Activated CD4-positive, alpha-beta T cell treated with anti-CD3 and anti-CD28 coated beads for 36 hours (primary cell): ENCODE data around the gene ZMPSTE24. TPM values are rescaled to one million over a fixed set of nuclear protein-coding genes. Genes with fewer than 3 reads are reported as not detected.

Experiments used
- ATAC-seq: fragments of 200-7000 bp; cut with Tn5 transposase; one replicate; pipeline ENCODE4 v1.10.0; 2021; ENCODE audit warnings: mild to moderate bottlenecking, moderate library complexity
- CTCF ChIA-PET: fragments of 350-600 bp; sonication (Branson Sonifier 250); formaldehyde crosslinking; loops from one replicate; lab custom pipeline; 2021; ENCODE audit warnings: antibody characterized with exemption; lab: Charles Lee
- POLR2A ChIA-PET: fragments of 350-600 bp; sonication (Branson Sonifier 250); formaldehyde crosslinking; loops from one replicate; lab custom pipeline; 2021; ENCODE audit warnings: antibody characterized with exemption, inconsistent platforms; lab: Charles Lee
- DNase-seq: peaks from one replicate; pipeline ENCODE4 v3.0.0-alpha.2; 2020
- H3K27ac Mint-ChIP-seq: one replicate; pipeline ENCODE4 v1.8.0; 2021; ENCODE audit warnings: mixed read lengths
- H3K27me3 Mint-ChIP-seq: one replicate; pipeline ENCODE4 v1.8.0; 2021; ENCODE audit warnings: mixed read lengths
- H3K36me3 Mint-ChIP-seq: one replicate; pipeline ENCODE4 v1.8.0; 2021; ENCODE audit warnings: low read depth, mixed read lengths
- H3K4me1 Mint-ChIP-seq: one replicate; pipeline ENCODE4 v1.8.0; 2021; ENCODE audit warnings: mixed read lengths
- H3K4me3 Mint-ChIP-seq: one replicate; pipeline ENCODE4 v1.8.0; 2021; ENCODE audit warnings: mild to moderate bottlenecking, moderate library complexity, mixed read lengths
- H3K9me3 Mint-ChIP-seq: one replicate; pipeline ENCODE4 v1.8.0; 2021; ENCODE audit warnings: low read depth, mixed read lengths
- intact Hi-C, 2 experiments: fragments of 100-400 bp; cut with DNase I in 1 of 2; cut with micrococcal nuclease in 1 of 2; formaldehyde crosslinking; loops; one replicate each; pipeline versions ENCODE4 v1.14.2 to v1.15.1; 2022 to 2024; cut with DNase I, micrococcal nuclease
- total RNA-seq, 2 experiments: library from RNA; stranded (reverse); gene quantifications; one replicate each; pipeline ENCODE4 v1.2.3, GENCODE V29; 2021

Gene ZMPSTE24
- total RNA-seq, 2 experiments from 2014 or later = 20.7 to 23.0 TPM

GRCh38 chr1:40301541-40302299, 43.7 kb downstream of the ZMPSTE24 start:
- DNase-seq (no peak), ATAC-seq (no peak)
- Mint-ChIP-seq H3K36me3 (no peaks in the 10 kb centered on the region), H3K4me1 (no peaks in the 10 kb centered on the region), H3K27ac (no peak overlapping the region), H3K4me3 (no peak overlapping the region), H3K27me3 (no peaks in the 10 kb centered on the region), H3K9me3 (no peaks in the 10 kb centered on the region)
- CTCF ChIA-PET = interaction anchor here (1.1 kb wide), 1 partner anchor 13 kb away, joined by 4 read pairs; no protein-coding TSS in a partner anchor
- intact Hi-C loops = no loop called here
- POLR2A ChIA-PET = no interaction called here

- Mint-ChIP-seq H3K9me3 (no peaks in the 10 kb centered on the region), H3K27me3 (no peaks in the 10 kb centered on the region), H3K36me3 (no peaks in the 10 kb centered on the region), H3K27ac (no peak overlapping the region), H3K4me3 (no peak overlapping the region), H3K4me1 (no peaks in the 10 kb centered on the region)
- no peak for DNase-seq
- ATAC-seq = no peak
- intact Hi-C loops = no loop called here
- POLR2A ChIA-PET = no interaction called here
- CTCF ChIA-PET = no interaction called here
Measured at GRCh38 chr1:40302475-40302874, 44.4 kb downstream of the ZMPSTE24 start.

DNA sequence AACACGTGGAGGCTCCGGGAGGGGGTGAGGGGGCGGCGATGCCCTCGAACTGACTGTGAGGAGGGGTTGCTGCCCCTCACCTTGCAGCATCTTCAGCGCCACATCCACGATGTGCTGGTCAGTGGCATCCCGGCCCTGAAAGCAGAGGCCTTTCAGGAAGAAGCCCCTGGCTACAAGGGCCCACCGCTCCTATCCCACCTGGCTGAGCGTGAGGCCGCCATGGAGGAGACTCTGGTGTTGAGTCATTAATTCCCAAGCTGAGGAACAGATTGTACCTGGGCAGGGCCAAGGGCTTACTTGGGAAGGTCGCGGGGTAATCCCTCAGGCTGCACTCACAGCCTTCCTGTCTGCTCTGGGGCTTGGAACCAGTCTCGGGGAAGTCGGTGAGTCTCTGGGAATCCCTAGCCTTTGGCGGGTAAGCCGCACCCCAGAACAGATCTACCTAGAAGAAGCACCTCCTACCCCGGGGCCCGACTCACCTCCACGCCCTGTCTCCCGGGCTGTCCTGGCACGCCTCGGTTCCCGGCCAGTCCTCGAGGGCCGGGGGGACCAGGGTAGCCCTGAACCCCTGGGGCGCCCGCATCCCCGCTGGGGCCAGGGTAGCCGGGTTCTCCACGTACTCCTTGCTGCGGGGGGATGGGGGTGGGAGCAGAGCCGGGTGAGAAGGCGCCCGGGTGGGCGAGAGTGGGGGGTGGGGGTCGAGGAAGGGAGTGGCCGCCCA, 45.2 kb downstream of the ZMPSTE24 start:
- Mint-ChIP-seq H3K27me3 (no peaks in the 10 kb centered on the region), H3K27ac (no peak overlapping the region), H3K9me3 (no peaks in the 10 kb centered on the region), H3K36me3 (no peaks in the 10 kb centered on the region), H3K4me3 (no peak overlapping the region), H3K4me1 (no peaks in the 10 kb centered on the region)
- DNase-seq (no peak), ATAC-seq (no peak)
- ChIA-PET CTCF (interaction anchor here (1.2 kb wide), 1 partner anchor 217 kb away, joined by 4 read pairs; no protein-coding TSS in a partner anchor), POLR2A (no interaction called here)
- intact Hi-C loops = no loop called here

GRCh38 chr1:40303790-40304189, 45.8 kb downstream of the ZMPSTE24 start:
- no peaks in the 10 kb centered on the region for H3K9me3 Mint-ChIP-seq
- ChIA-PET CTCF (interaction anchor here (1.2 kb wide), 1 partner anchor 218 kb away, joined by 4 read pairs; no protein-coding TSS in a partner anchor), POLR2A (no interaction called here)
- no peaks in the 10 kb centered on the region for H3K27me3 Mint-ChIP-seq
- intact Hi-C loops = no loop called here
- no peak overlapping the region for H3K27ac Mint-ChIP-seq
- H3K36me3 Mint-ChIP-seq = no peaks in the 10 kb centered on the region
- no peak for ATAC-seq
- DNase-seq = no peak
- H3K4me1 Mint-ChIP-seq = no peaks in the 10 kb centered on the region
- H3K4me3 Mint-ChIP-seq = no peak overlapping the region

GRCh38 chr1:40305451-40305850, 47.4 kb downstream of the ZMPSTE24 start:
- peak; percentile 42 for DNase-seq
- POLR2A ChIA-PET = no interaction called here
- Mint-ChIP-seq H3K27me3 (no peaks in the 10 kb centered on the region), H3K4me1 (no peaks in the 10 kb centered on the region), H3K9me3 (no peaks in the 10 kb centered on the region), H3K27ac (no peak overlapping the region), H3K4me3 (no peak overlapping the region), H3K36me3 (no peaks in the 10 kb centered on the region)
- peak; percentile 63 for ATAC-seq
- CTCF ChIA-PET = interaction anchor here (0.7 to 1.4 kb wide), 4 partner anchors 34 to 152 kb away, joined by 3 to 8 read pairs (median 4); no protein-coding TSS in a partner anchor
- intact Hi-C loops = no loop called here

- ChIA-PET CTCF (interaction anchor here (0.7 to 1.4 kb wide), 3 partner anchors 33 to 153 kb away, joined by 3 to 8 read pairs (median 4); no protein-coding TSS in a partner anchor), POLR2A (no interaction called here)
- Mint-ChIP-seq H3K27me3 (no peaks in the 10 kb centered on the region), H3K36me3 (no peaks in the 10 kb centered on the region), H3K4me3 (no peak overlapping the region), H3K4me1 (no peaks in the 10 kb centered on the region), H3K9me3 (no peaks in the 10 kb centered on the region), H3K27ac (no peak overlapping the region)
- DNase-seq (no peak), ATAC-seq (no peak)
- intact Hi-C loops = no loop called here
Measured at GRCh38 chr1:40305871-40306270, 47.8 kb downstream of the ZMPSTE24 start.

- Mint-ChIP-seq H3K4me3 (no peak overlapping the region), H3K27me3 (no peaks in the 10 kb centered on the region), H3K9me3 (no peaks in the 10 kb centered on the region), H3K4me1 (no peaks in the 10 kb centered on the region), H3K27ac (no peak overlapping the region), H3K36me3 (no peaks in the 10 kb centered on the region)
- ATAC-seq (no peak), DNase-seq (no peak)
- CTCF ChIA-PET = interaction anchor here (1.4 kb wide), 2 partner anchors 33 to 153 kb away, joined by 4 to 8 read pairs; no protein-coding TSS in a partner anchor
- intact Hi-C loops = no loop called here
- POLR2A ChIA-PET = no interaction called here
Measured at GRCh38 chr1:40306296-40306695, 48.3 kb downstream of the ZMPSTE24 start.

- H3K4me3 Mint-ChIP-seq = no peak overlapping the region
- H3K36me3 Mint-ChIP-seq = no peaks in the 10 kb centered on the region
- DNase-seq (no peak), ATAC-seq (no peak)
- no peaks in the 10 kb centered on the region for H3K27me3 Mint-ChIP-seq
- H3K27ac Mint-ChIP-seq = no peak overlapping the region
- no peaks in the 10 kb centered on the region for H3K9me3 Mint-ChIP-seq
- no peaks in the 10 kb centered on the region for H3K4me1 Mint-ChIP-seq
- ChIA-PET POLR2A (no interaction called here), CTCF (no interaction called here)
- intact Hi-C loops = no loop called here
Measured at GRCh38 chr1:40307186-40307585, 49.1 kb downstream of the ZMPSTE24 start.

GRCh38 chr1:40308036-40308727, 50.1 kb downstream of the ZMPSTE24 start:
- DNase-seq (no peak), ATAC-seq (no peak)
- CTCF ChIA-PET = no interaction called here
- no peak overlapping the region for H3K27ac Mint-ChIP-seq
- no peaks in the 10 kb centered on the region for H3K9me3 Mint-ChIP-seq
- H3K36me3 Mint-ChIP-seq = no peaks in the 10 kb centered on the region
- H3K4me1 Mint-ChIP-seq = peaks cover 9% of the 10 kb centered on the region
- POLR2A ChIA-PET = no interaction called here
- H3K4me3 Mint-ChIP-seq = no peak overlapping the region
- no peaks in the 10 kb centered on the region for H3K27me3 Mint-ChIP-seq
- intact Hi-C loops = no loop called here

DNA sequence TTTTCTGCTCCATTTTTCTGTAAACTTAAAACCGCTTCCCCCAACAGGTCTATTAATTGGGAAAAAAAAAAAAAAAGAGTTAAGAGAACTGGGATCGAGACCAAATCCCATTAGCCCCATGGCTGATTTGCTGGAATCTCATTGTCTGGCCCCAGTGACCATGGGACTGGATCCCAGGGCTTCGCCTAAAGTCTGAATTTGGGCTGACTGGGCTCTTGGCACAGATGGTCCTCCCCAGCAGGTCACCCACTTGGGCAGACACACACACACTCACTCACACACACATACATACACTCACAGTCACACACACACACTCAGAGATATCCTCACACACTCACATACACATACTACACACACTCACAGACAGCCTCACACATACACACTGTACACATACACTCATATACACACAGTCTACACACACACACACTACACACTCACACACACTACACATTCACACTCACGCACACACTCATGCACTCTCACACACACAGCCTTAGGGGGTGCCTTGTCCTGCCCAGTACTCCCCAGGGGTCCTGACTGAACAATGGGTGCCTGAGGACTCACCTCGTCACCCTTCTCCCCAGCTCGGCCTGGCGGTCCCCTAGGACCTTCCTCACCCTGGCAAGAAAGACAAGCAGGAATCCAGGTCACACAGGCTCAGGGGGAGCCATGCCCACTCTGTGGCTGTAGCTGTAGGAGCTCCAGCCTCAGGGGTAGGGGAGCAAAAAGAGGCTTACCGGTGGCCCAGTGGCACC, 51.5 kb downstream of the ZMPSTE24 start:
- ChIA-PET POLR2A (interaction anchor here (0.7 kb wide), 1 partner anchor 242 kb away, joined by 3 read pairs; no protein-coding TSS in a partner anchor), CTCF (interaction anchor here (1.3 to 1.4 kb wide), 2 partner anchors 29 to 158 kb away, joined by 4 to 5 read pairs; no protein-coding TSS in a partner anchor)
- Mint-ChIP-seq H3K4me1 (peaks cover 15% of the 10 kb centered on the region), H3K4me3 (no peak overlapping the region), H3K9me3 (no peaks in the 10 kb centered on the region), H3K27me3 (no peaks in the 10 kb centered on the region), H3K27ac (no peak overlapping the region), H3K36me3 (no peaks in the 10 kb centered on the region)
- DNase-seq (no peak), ATAC-seq (no peak)
- intact Hi-C loops = no loop called here

- ATAC-seq (no peak), DNase-seq (no peak)
- H3K27me3 Mint-ChIP-seq = no peaks in the 10 kb centered on the region
- H3K36me3 Mint-ChIP-seq = no peaks in the 10 kb centered on the region
- intact Hi-C loops = no loop called here
- H3K9me3 Mint-ChIP-seq = no peaks in the 10 kb centered on the region
- CTCF ChIA-PET = interaction anchor here (0.6 to 1.4 kb wide), 4 partner anchors 26 to 158 kb away, joined by 3 to 5 read pairs (median 4); no protein-coding TSS in a partner anchor
- H3K4me1 Mint-ChIP-seq = peaks cover 19% of the 10 kb centered on the region
- POLR2A ChIA-PET = interaction anchor here (0.7 kb wide), 1 partner anchor 242 kb away, joined by 3 read pairs; no protein-coding TSS in a partner anchor
- no peak overlapping the region for H3K27ac Mint-ChIP-seq
- H3K4me3 Mint-ChIP-seq = no peak overlapping the region
Measured at GRCh38 chr1:40310129-40310461, 52.1 kb downstream of the ZMPSTE24 start.
